ENCODE data around the gene PIK3R1. TPM values are rescaled to one million over a fixed set of nuclear protein-coding genes. Genes with fewer than 3 reads are reported as not detected.

Gene PIK3R1
- total RNA-seq, 1 donor from 2014 or later, result 15.5 TPM

- Histone ChIP-seq H3K27me3 (ENCODE audit: control insufficient read depth, insufficient read depth, low read length) (no peaks in the 10 kb centered on the region), H3K4me3 (ENCODE audit: low read depth, low read length) (no peak overlapping the region), H3K36me3 (ENCODE audit: control insufficient read depth, insufficient read depth, low read length) (no peaks in the 10 kb centered on the region)
- DNase-seq (ENCODE audit: low read depth), result no peak
- TF ChIP-seq CTCF (IDR thresholded peaks at IDR 0.05; ENCODE audit: insufficient read depth, low read length, severe bottlenecking), result no peak
- no peak for FAIRE-seq
Measured at GRCh38 chr5:68180121-68181038, 35.2 kb upstream of the PIK3R1 start.

GRCh38 chr5:68181039-68181599 is 34.4 kb upstream of the PIK3R1 start:
- Histone ChIP-seq H3K36me3 (ENCODE audit: control insufficient read depth, insufficient read depth, low read length) (no peaks in the 10 kb centered on the region), H3K4me3 (ENCODE audit: low read depth, low read length) (no peak overlapping the region), H3K27me3 (ENCODE audit: control insufficient read depth, insufficient read depth, low read length) (no peaks in the 10 kb centered on the region)
- DNase-seq (ENCODE audit: low read depth), result no peak
- no peak for TF ChIP-seq CTCF (IDR thresholded peaks at IDR 0.05; ENCODE audit: insufficient read depth, low read length, severe bottlenecking)
- FAIRE-seq, result no peak

GRCh38 chr5:68182094-68182493 is 33.5 kb upstream of the PIK3R1 start:
- DNase-seq (ENCODE audit: low read depth) (no peak), FAIRE-seq (no peak)
- Histone ChIP-seq H3K4me3 (ENCODE audit: low read depth, low read length) (no peak overlapping the region), H3K36me3 (ENCODE audit: control insufficient read depth, insufficient read depth, low read length) (no peaks in the 10 kb centered on the region), H3K27me3 (ENCODE audit: control insufficient read depth, insufficient read depth, low read length) (no peaks in the 10 kb centered on the region)
- no peak for TF ChIP-seq CTCF (IDR thresholded peaks at IDR 0.05; ENCODE audit: insufficient read depth, low read length, severe bottlenecking)

- H3K36me3 ChIP-seq (ENCODE audit: control insufficient read depth, insufficient read depth, low read length), result no peaks in the 10 kb centered on the region
- H3K27me3 ChIP-seq (ENCODE audit: control insufficient read depth, insufficient read depth, low read length), result no peaks in the 10 kb centered on the region
- no peak for DNase-seq (ENCODE audit: low read depth)
- H3K4me3 ChIP-seq (ENCODE audit: low read depth, low read length), result no peak overlapping the region
- FAIRE-seq, result no peak
- no peak for TF ChIP-seq CTCF (IDR thresholded peaks at IDR 0.05; ENCODE audit: insufficient read depth, low read length, severe bottlenecking)
Measured at GRCh38 chr5:68182534-68182933, 33.0 kb upstream of the PIK3R1 start.

GRCh38 chr5:68187268-68188055 is 28.1 kb upstream of the PIK3R1 start:
- Histone ChIP-seq H3K27me3 (ENCODE audit: control insufficient read depth, insufficient read depth, low read length) (no peaks in the 10 kb centered on the region), H3K36me3 (ENCODE audit: control insufficient read depth, insufficient read depth, low read length) (no peaks in the 10 kb centered on the region), H3K4me3 (ENCODE audit: low read depth, low read length) (peak overlapping the region; percentile 13)
- FAIRE-seq, result no peak
- no peak for TF ChIP-seq CTCF (IDR thresholded peaks at IDR 0.05; ENCODE audit: insufficient read depth, low read length, severe bottlenecking)
- DNase-seq (ENCODE audit: low read depth), result no peak
